ENCODE measurements around the gene PPP1R13B. TPM values are rescaled to one million over a fixed set of nuclear protein-coding genes. Genes with fewer than 3 reads are reported as not detected.

Gene PPP1R13B
- total RNA-seq, 2 donors from 2014 or later, result 15.6 to 17.5 TPM

DNA sequence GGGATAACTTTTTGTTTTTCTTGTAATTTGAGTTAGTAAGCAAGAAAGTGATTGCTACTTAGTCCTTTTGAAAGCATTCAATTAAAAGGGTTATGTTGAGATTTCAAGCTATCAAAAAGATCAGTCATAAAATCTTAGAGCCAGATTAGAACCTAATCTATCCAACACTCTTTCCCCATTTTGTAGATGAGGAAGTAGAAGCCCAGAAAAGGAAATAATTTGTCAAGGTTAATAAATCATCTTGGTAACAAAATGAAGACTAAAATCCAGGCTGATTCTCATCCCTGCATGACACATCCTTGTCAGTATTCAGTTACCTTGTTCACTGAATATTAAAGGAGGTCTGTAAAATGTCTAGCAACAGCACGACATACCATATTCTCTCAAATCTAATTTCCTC lies 26.5 kb downstream of the PPP1R13B start:
- Mint-ChIP-seq H3K27ac (no peak overlapping the region), H3K27me3 (ENCODE audit: insufficient read depth) (no peaks in the 10 kb centered on the region), H3K9me3 (no peaks in the 10 kb centered on the region), H3K4me1 (peaks cover 22% of the 10 kb centered on the region), H3K4me3 (no peak overlapping the region), H3K36me3 (ENCODE audit: low read depth) (no peaks in the 10 kb centered on the region)
- no peaks in the 10 kb centered on the region for H3K4me1 ChIP-seq (ENCODE audit: control insufficient read depth, insufficient read depth, low read length)
- H3K36me3 ChIP-seq (ENCODE audit: control insufficient read depth, insufficient read depth, low read length), result no peaks in the 10 kb centered on the region
- H3K9ac ChIP-seq (ENCODE audit: extremely low read depth, low read length, poor library complexity, severe bottlenecking), result no peak overlapping the region
- H3K4me3 ChIP-seq (ENCODE audit: low read length), result no peak overlapping the region
- TF ChIP-seq, protein P1, sequence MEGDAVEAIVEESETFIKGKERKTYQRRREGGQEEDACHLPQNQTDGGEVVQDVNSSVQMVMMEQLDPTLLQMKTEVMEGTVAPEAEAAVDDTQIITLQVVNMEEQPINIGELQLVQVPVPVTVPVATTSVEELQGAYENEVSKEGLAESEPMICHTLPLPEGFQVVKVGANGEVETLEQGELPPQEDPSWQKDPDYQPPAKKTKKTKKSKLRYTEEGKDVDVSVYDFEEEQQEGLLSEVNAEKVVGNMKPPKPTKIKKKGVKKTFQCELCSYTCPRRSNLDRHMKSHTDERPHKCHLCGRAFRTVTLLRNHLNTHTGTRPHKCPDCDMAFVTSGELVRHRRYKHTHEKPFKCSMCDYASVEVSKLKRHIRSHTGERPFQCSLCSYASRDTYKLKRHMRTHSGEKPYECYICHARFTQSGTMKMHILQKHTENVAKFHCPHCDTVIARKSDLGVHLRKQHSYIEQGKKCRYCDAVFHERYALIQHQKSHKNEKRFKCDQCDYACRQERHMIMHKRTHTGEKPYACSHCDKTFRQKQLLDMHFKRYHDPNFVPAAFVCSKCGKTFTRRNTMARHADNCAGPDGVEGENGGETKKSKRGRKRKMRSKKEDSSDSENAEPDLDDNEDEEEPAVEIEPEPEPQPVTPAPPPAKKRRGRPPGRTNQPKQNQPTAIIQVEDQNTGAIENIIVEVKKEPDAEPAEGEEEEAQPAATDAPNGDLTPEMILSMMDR (conservative IDR thresholded peaks at IDR 0.05), result no peak
- no peak overlapping the region for H3K27ac ChIP-seq (ENCODE audit: low read depth, low read length)
- WGBS, 2 experiments (ENCODE audit: insufficient coverage in 1 of 2, insufficient read length in 1 of 2), result 94 to 100% methylated on average over 1 of the region's 1 CpG
- H3K27me3 ChIP-seq (ENCODE audit: control insufficient read depth, insufficient read depth, low read length, poor library complexity, severe bottlenecking), result no peaks in the 10 kb centered on the region
- no peak for DNase-seq
- H3K9me3 ChIP-seq (ENCODE audit: control insufficient read depth, low read length), result no peaks in the 10 kb centered on the region

DNA sequence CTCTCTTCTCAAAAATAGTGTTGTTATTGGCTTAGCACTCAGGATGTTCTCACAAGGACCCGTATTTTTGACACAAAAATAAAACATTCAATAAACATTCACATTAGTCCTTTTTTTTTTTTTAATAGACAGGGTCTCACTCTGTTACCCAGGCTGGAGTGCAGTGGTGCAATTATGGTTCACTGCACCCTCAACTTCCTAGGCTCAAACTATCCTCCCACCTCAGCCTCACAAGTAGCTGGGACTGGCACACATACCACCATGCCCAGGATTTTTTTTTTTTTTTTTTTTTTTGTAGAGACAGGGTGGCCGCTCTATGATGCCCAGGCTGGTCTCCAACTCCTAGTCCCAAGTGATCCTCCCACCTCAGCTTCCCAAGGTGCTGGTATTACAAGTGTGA lies 27.0 kb downstream of the PPP1R13B start:
- Mint-ChIP-seq H3K4me1 (peaks cover 20% of the 10 kb centered on the region), H3K36me3 (ENCODE audit: low read depth) (no peaks in the 10 kb centered on the region), H3K4me3 (peak overlapping the region; percentile 12), H3K27me3 (ENCODE audit: insufficient read depth) (no peaks in the 10 kb centered on the region), H3K9me3 (no peaks in the 10 kb centered on the region), H3K27ac (peak overlapping the region; percentile 49)
- Histone ChIP-seq H3K27ac (ENCODE audit: low read depth, low read length) (no peak overlapping the region), H3K27me3 (ENCODE audit: control insufficient read depth, insufficient read depth, low read length, poor library complexity, severe bottlenecking) (no peaks in the 10 kb centered on the region), H3K9me3 (ENCODE audit: control insufficient read depth, low read length) (no peaks in the 10 kb centered on the region), H3K4me1 (ENCODE audit: control insufficient read depth, insufficient read depth, low read length) (no peaks in the 10 kb centered on the region), H3K9ac (ENCODE audit: extremely low read depth, low read length, poor library complexity, severe bottlenecking) (no peak overlapping the region), H3K4me3 (ENCODE audit: low read length) (peak overlapping the region; percentile 53), H3K36me3 (ENCODE audit: control insufficient read depth, insufficient read depth, low read length) (no peaks in the 10 kb centered on the region)
- TF ChIP-seq, protein P1 (conservative IDR thresholded peaks at IDR 0.05), result no peak
- DNase-seq, result no peak
- WGBS, 2 experiments (ENCODE audit: insufficient coverage in 1 of 2, insufficient read length in 1 of 2), result 75 to 90% methylated on average over 2 of the region's 2 CpGs

DNA sequence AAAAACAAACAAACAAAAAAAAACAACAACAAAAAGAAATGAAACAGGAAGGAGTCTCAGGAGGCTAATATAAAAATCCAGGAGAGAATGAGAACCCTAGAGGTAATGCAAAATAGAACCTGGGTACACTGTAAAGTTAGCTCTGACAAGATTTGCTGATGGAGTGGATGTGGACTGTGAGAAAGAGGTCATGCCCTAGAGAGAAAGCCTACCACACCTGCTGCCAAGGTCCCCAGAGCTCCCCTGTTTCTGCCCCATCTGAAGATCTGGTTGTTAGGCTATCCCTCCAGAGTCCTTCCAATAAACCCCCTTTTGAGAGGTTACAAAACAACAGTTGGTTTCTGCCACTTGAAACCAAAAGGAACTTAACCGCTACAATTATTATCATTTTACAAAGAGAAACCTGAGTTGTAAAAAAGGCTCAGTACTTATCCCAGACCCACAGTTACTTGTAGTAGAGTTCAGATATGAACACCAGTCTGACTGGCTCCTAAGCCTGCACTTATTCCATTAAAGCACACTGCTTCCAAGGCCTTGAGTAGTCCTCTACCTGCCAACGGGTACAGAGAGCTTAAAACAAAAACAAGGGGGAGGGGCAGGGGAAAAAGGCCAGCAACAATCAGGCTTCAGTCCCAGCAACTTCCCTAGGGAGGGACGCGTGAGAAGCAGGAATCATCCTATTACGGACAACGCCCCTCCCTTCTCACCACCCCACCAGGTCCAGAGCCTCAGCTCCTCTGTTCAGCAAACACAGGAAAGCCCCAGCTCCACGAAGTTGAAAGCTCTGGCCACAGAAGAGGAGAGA lies 27.7 kb downstream of the PPP1R13B start:
- H3K4me3 Mint-ChIP-seq, result peak overlapping the region; percentile 12
- peak overlapping the region; percentile 13 for H3K27ac ChIP-seq (ENCODE audit: low read depth, low read length)
- H3K27me3 Mint-ChIP-seq (ENCODE audit: insufficient read depth), result no peaks in the 10 kb centered on the region
- peak overlapping the region; percentile 49 for H3K27ac Mint-ChIP-seq
- TF ChIP-seq, protein P1 (conservative IDR thresholded peaks at IDR 0.05), result no peak
- DNase-seq, result peak; percentile 86
- H3K4me3 ChIP-seq (ENCODE audit: low read length), result peak overlapping the region; percentile 53
- no peak overlapping the region for H3K9ac ChIP-seq (ENCODE audit: extremely low read depth, low read length, poor library complexity, severe bottlenecking)
- peaks cover 16% of the 10 kb centered on the region for H3K4me1 Mint-ChIP-seq
- no peaks in the 10 kb centered on the region for H3K36me3 ChIP-seq (ENCODE audit: control insufficient read depth, insufficient read depth, low read length)
- peaks cover 3% of the 10 kb centered on the region for H3K9me3 Mint-ChIP-seq
- WGBS, 2 experiments (ENCODE audit: insufficient coverage in 1 of 2, insufficient read length in 1 of 2), result 8 to 15% methylated on average over 3 to 7 of the region's 7 CpGs
- H3K27me3 ChIP-seq (ENCODE audit: control insufficient read depth, insufficient read depth, low read length, poor library complexity, severe bottlenecking), result no peaks in the 10 kb centered on the region
- H3K9me3 ChIP-seq (ENCODE audit: control insufficient read depth, low read length), result no peaks in the 10 kb centered on the region
- no peaks in the 10 kb centered on the region for H3K4me1 ChIP-seq (ENCODE audit: control insufficient read depth, insufficient read depth, low read length)
- H3K36me3 Mint-ChIP-seq (ENCODE audit: low read depth), result no peaks in the 10 kb centered on the region
